NCI-H510A treated with DMSO at 0.1 percent for 48 hours (cell line): ENCODE data around the gene HLA-DOB.
A peak's percentile ranks its signal among the peaks of the same experiment; 100 is the strongest.

Experiments
- DNase-seq: peaks from one replicate; lab custom pipeline; 2025; lab: John Stamatoyannopoulos, UW

Gene HLA-DOB

GRCh38 chr6:32816746-32817204 is at the start of gene HLA-DOB:
Gene HLA-DOB (minus strand): TSS chr6:32817002. CDS start chr6:32816951, 51 bp downstream.
- DNase-seq: no peak

- no peak for DNase-seq
These were observed 49.1 kb upstream of the HLA-DOB start for GRCh38 chr6:32865724-32866443.

GRCh38 chr6:32862725-32863124 is 45.9 kb upstream of the HLA-DOB start:
- DNase-seq: no peak

DNA sequence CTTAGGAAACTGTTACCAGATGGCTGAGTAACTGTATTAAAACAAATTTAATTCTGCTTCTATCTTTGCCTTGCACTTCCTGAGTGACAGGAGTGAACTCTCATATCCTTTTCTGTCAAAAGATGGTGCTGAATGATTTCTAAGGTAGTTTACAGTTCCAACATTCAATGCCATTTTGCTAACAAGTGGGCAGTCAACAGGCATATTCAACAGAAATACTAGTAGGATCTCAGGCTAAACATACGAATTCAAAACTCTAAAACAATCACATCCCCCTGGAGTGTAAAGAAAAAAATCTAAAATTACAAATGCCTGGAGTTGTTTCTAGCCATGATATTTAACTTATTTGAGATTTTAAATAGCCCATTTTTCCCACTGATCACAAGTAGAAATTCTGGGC is 43.9 kb upstream of the HLA-DOB start:
- no peak for DNase-seq

GRCh38 chr6:32858194-32858593 is 41.4 kb upstream of the HLA-DOB start:
- no peak for DNase-seq

DNA sequence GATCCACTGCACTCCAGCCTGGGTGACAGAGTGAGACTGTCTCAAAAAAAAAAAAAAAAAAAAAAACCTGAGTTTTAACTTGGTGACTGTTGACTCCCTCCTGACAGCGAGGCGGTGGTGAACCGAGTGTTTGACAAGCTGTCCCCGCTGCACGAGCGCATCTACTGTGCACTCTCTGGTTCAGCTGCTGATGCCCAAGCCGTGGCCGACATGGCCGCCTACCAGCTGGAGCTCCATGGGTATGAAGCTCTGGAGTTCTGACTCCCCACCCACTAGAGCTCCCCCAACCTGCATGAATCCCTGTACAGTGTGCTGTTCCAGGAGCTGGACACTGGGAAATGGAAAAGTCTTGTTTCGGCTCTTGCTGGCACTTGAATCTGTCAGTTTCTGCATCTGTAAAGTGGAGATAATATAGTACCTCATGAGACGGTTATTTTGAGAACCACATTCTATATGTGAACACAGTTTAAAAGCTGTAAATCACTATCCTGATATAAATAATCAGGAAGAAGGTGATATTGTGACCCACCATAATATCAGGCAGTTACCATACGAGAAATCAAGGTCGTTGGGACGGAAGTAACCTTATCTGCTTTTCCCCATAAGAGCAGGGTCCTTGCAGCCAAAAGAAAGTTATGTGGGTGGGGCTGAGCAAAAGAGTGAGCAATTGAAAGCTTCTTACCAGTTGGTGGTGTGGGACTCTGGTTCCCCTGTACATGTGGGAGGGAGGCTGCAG is 40.5 kb upstream of the HLA-DOB start:
- no peak for DNase-seq

GRCh38 chr6:32855467-32856174 is 38.8 kb upstream of the HLA-DOB start:
- DNase-seq: no peak

DNA sequence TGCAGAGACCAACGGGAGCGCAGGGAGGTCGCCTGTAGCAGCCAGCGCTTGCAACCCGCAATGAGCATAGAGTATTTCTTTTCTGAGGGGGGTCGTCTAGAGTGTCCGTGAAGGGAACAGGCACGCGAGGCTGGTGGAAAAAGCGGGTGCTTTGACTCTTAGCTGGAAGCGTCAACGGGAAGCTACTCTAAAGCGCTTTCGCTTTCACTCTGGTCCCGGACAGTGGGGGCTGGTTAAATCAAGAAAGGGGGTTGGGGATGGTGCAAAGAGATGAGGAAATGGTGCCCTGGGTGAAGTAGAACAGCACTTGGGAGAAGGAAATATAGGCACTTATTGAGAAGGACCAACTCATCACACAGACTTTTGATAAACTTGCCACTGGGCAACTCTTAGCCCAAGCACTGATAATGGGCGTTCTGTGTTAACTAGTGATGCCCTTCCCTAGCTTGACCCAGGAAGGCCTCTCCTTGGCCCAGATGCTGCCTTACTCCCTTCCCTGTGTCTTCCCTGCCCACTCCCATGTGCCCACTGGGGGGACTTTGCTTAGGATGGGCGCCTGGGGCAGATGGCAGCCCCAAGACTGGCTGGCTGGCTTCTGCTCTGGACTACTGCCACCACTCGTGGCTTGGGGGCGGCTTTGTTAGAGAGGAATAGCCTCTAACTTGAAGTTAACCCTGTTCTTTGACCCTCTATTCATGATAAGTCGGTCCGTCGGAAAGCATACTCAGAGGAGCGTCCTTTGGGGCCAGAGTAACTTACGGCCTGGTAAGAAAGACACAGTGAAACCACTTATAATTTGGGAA is 37.8 kb upstream of the HLA-DOB start:
- DNase-seq: no peak

DNA sequence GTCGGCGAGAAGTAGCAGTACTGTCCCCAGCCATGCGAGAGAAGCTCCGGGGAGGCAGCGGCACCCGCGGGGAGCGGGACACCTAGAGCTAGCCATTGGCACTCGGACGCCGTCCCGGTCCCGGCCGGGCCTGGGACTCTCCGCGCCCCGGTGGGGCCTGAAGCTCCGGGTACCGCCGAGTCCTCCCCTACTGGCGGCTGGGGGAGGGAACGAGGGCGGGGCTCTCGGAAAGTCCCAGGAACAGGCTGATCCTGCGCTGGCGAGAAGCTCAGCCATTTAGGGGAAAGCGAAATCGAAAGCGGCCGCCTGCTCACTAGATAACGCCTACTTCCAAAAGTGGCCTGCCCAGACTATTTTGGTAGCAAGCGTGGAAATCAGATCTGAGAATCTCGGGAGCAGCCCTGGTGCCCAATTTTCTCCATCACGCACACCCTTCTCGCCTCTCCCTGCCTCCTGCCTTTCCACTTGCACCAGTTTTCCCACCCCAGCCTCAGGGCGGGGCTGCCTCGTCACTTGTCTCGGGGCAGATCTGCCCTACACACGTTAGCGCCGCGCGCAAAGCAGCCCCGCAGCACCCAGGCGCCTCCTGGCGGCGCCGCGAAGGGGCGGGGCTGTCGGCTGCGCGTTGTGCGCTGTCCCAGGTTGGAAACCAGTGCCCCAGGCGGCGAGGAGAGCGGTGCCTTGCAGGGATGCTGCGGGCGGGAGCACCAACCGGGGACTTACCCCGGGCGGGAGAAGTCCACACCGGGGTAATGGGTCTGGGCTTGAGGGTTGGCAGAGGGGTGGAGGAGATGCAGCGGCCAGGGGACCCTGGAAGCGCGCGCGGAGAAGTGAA is 37.0 kb upstream of the HLA-DOB start, which contains the start of the genes PSMB9 and TAP1:
Gene PSMB9 (plus strand): TSS at position 652 of the 835 bp plus-strand sequence. CDS start 38 bp downstream, at position 690.
Gene TAP1 (minus strand): TSS at position 164 of the 835 bp plus-strand sequence. CDS start 68 bp downstream, at position 96.
- DNase-seq: peak; percentile 90

- DNase-seq: peak; percentile 58
These were observed 36.2 kb upstream of the HLA-DOB start for GRCh38 chr6:32852844-32853540.

GRCh38 chr6:32852018-32852843 is 35.4 kb upstream of the HLA-DOB start:
- no peak for DNase-seq

DNA sequence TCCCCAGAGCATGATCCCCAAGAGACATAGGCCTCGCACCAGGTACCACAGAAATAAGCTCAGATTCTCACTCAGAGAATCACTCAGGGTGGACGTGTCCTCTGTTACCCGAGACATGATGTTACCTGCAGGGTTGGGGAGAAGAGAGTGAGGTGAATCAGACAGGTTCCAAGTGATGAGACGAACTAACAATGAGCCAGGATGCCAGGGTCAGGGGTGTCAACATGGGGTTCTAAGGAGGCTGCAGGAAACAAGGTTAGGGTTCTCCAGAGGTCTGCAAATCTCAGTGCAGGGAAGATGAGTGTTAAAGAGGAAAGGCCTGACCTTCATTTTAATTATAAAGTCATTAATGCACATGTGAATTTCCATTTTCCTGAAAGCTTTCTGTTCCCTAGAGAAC is 34.2 kb upstream of the HLA-DOB start:
- no peak for DNase-seq

DNA sequence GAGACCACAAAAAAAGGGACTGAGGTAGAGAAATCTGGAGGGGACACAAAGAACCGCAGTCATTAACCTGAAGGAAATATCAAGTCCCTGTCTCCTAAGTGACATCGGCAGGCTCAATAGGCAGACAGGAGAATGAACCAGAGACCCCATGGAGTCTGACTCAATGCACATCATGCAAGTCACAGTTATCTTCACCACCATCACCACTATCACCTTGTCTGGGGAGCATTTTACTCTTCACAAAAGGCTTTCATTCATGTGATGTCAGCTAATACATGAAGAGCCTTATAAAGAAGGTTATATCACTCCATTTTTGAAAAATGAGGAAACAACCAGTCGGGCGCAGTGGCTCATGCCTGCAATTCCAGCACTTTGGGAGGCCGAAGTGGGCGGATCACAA is 32.3 kb upstream of the HLA-DOB start:
- DNase-seq: no peak

DNA sequence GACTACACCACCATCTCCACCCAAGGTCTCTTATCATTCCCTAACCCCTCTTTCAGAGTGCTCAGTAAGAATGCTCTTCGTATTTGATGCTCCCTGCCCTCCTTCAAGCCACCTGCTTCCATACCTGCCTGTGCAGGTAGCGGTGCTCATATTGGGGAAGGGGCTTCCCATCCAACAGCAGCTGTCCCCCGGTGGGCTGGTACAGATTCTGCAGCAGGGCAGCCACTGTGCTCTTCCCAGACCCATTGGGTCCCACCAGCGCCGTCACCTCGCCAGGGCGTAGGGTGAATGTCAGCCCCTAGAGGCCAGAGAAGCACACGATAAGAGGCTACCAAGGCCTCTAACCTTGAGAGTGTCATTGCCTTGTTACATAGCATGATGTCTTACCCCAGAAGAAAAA is 31.0 kb upstream of the HLA-DOB start:
- DNase-seq: no peak

DNA sequence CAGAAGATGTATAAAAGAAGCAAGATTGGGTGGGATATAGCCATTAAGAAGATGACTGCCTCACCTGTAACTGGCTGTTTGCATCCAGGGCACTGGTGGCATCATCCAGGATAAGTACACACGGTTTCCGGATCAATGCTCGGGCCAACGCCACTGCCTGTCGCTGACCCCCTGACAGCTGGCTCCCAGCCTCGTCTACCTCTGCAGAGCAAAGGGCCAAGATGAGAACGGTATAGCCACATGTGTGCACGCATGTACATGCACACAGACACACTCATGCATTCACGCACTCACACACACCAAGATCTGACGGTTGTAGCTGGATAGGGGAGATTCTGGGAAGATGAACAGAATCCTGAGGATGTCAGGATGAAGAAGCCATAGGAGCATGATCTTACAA is 30.2 kb upstream of the HLA-DOB start:
- DNase-seq: no peak

- DNase-seq: no peak
These were observed 28.6 kb upstream of the HLA-DOB start for GRCh38 chr6:32845384-32845884.

- no peak for DNase-seq
These were observed 28.1 kb upstream of the HLA-DOB start for GRCh38 chr6:32844839-32845383.

GRCh38 chr6:32843979-32844838 is 27.4 kb upstream of the HLA-DOB start, which contains the start of gene PSMB8:
Gene PSMB8 (minus strand): TSS chr6:32844047. CDS start chr6:32843996, 51 bp downstream.
- peak; percentile 98 for DNase-seq
